ENCODE data around the gene METTL16. TPM values are rescaled to one million over a fixed set of nuclear protein-coding genes. Genes with fewer than 3 reads are reported as not detected.

The METTL16 gene
- total and polyA plus RNA-seq, 2 donors (not counting 1 experiment from before 2014, with no cell fraction given): 19.2 to 56.5 TPM

GRCh38 chr17:2393954-2394749 is 117.5 kb downstream of the METTL16 start:
- Histone ChIP-seq H2AFZ (ENCODE audit: insufficient read depth, low read depth, low read length, poor library complexity, severe bottlenecking) (no peak overlapping the region), H3K4me1 (ENCODE audit: control insufficient read depth in 2 of 2, insufficient read depth in 2 of 2, low read length in 2 of 2) (peaks cover 58 to 74% of the 10 kb centered on the region in 2 donors), H3K4me2 (replicated peaks; ENCODE audit: low read depth, low read length, poor library complexity, severe bottlenecking) (peak overlapping the region; percentile 96), H3K27ac (ENCODE audit: low read length in 2 of 2) (peak overlapping the region in 1 of 2 donors; percentile 52), H4K20me1 (ENCODE audit: control insufficient read depth, insufficient read depth, low read length, poor library complexity, severe bottlenecking) (peaks cover 82% of the 10 kb centered on the region), H3K27me3 (replicated peaks in 1 of 4; ENCODE audit: control extremely low read depth in 1 of 4, control insufficient read depth in 3 of 4, insufficient read depth in 4 of 4, low read length in 3 of 4) (no peaks in the 10 kb centered on the region), H3K36me3 (replicated peaks in 1 of 2; ENCODE audit: control extremely low read depth in 1 of 2, control insufficient read depth in 1 of 2, extremely low read depth in 1 of 2, insufficient read depth in 2 of 2, low read length in 1 of 2) (no peaks in the 10 kb centered on the region), H3K79me2 (ENCODE audit: control insufficient read depth, insufficient read depth, low read length) (peaks cover 77% of the 10 kb centered on the region), H3K4me3 (ENCODE audit: control extremely low read depth in 1 of 5, extremely low read depth in 1 of 5, insufficient read depth in 1 of 5, low read depth in 2 of 5, low read length in 4 of 5) (peak overlapping the region in 3 of 5 experiments; percentile 29 to 48 (median 33)), H3K9ac (ENCODE audit: low read length) (peak overlapping the region; percentile 54), H3K9me3 (ENCODE audit: control extremely low read depth in 1 of 3, control insufficient read depth in 2 of 3, insufficient read depth in 1 of 3, low read length in 2 of 3) (no peaks in the 10 kb centered on the region)
- ChIA-PET POLR2A (interaction anchor here (0.6 to 3.4 kb wide), 7 partner anchors 8 to 420 kb away, joined by 3 to 51 read pairs (median 6); partner anchors contain the start of genes SGSM2 and TSR1), CTCF (interaction anchor here (1.2 to 5.1 kb wide), 3 partner anchors 8 to 22 kb away, joined by 8 to 69 read pairs (median 40); no protein-coding TSS in a partner anchor)
- 35% methylated on average over 36 of the region's 53 CpGs for WGBS (ENCODE audit: insufficient coverage)
- ATAC-seq (ENCODE audit: low read depth) (no peak), DNase-seq (no peak)
- TF ChIP-seq CTCF (IDR thresholded peaks at IDR 0.05) (no peak), EZH2 (IDR thresholded peaks at IDR 0.05; ENCODE audit: borderline replicate concordance, insufficient read depth, low read depth, low read length, poor library complexity, severe bottlenecking) (no peak)
- peaks cover 70% of the 10 kb centered on the region for H3K4me1 Mint-ChIP-seq
- peak overlapping the region; percentile 74 for H3K27ac Mint-ChIP-seq
- H3K27me3 Mint-ChIP-seq: no peaks in the 10 kb centered on the region
- no peaks in the 10 kb centered on the region for H3K9me3 Mint-ChIP-seq (ENCODE audit: insufficient read depth)
- intact Hi-C loops (cut with micrococcal nuclease): loop anchor here (2.0 to 5.0 kb wide), 5 partner anchors 57 to 1207 kb away; partner anchors contain the start of genes METTL16, OVCA2, SGSM2 and TSR1
- peak overlapping the region; percentile 75 for H3K4me3 Mint-ChIP-seq

All from B cell (primary cell).